Esophagus squamous epithelium (tissue), 5 donors: Measurements from ENCODE around the gene SECISBP2. TPM values are rescaled to one million over a fixed set of nuclear protein-coding genes. Genes with fewer than 3 reads are reported as not detected.
"Not testable (repeated sequence)": the region's sequence is repeated elsewhere in the genome, so short reads cannot be mapped to it uniquely, and the experiment has no call there.

ENCODE experiments used
- DNase-seq: peaks from one replicate; lab custom pipeline; 2025; lab: John Stamatoyannopoulos, UW
- H3K27ac ChIP-seq, 4 donors: fragments of 200-600 bp; sonication (generic); one replicate each; pipeline ENCODE4 v1.5.1; 2016 to 2019; ENCODE audit warnings: mild to moderate bottlenecking in 1 of 4
- H3K27me3 ChIP-seq, 4 donors: fragments of 200-600 bp; sonication (generic); 1 replicate in 3 of 4; 2 replicates in 1 of 4; pipeline versions ENCODE4 v1.5.1 to v1.6.0; 2017 to 2021; ENCODE audit warnings: antibody characterized with exemption in 1 of 4
- H3K36me3 ChIP-seq, 3 donors: fragments of 200-600 bp; sonication (generic); one replicate each; pipeline ENCODE4 v1.5.1; 2016 to 2019
- H3K4me1 ChIP-seq, 3 donors: fragments of 200-600 bp; sonication (generic); one replicate each; pipeline ENCODE4 v1.5.1; 2017 to 2019
- H3K4me3 ChIP-seq, 4 donors: fragments of 200-600 bp; sonication (generic); 1 replicate in 3 of 4; 2 replicates in 1 of 4; pipeline ENCODE4 v1.5.1; 2016 to 2019; ENCODE audit warnings: mild to moderate bottlenecking in 2 of 4, moderate library complexity in 1 of 4
- H3K9me3 ChIP-seq, 3 donors: fragments of 200-600 bp; sonication (generic); one replicate each; pipeline ENCODE4 v1.5.1; 2016 to 2019
- POLR2A ChIP-seq, 4 donors: fragments of 450-650 bp; IDR thresholded peaks; one replicate each; pipeline ENCODE4 v1.6.1; 2017; ENCODE audit warnings: antibody characterized with exemption in 4 of 4, mild to moderate bottlenecking in 4 of 4, moderate library complexity in 3 of 4
- WGBS, 2 donors: methylation state at CpG; one replicate each; pipeline ENCODE4 v1.1.5; 2018; 5-methylcytosine and 5-hydroxymethylcytosine counted together
- intact Hi-C: fragments of 100-400 bp; cut with DNase I; formaldehyde crosslinking; loops from one replicate; pipeline ENCODE4 v1.15.0; 2022
- total RNA-seq, 4 donors: library from RNA; depleted of rRNA; stranded (reverse); fragments of >200 nt; gene quantifications; one replicate each; pipeline ENCODE4 v1.1.0, GENCODE V29; 2016
- TF ChIP-seq, protein P1 (sequence below), 6 experiments: fragments of 450-650 bp in 4 of 6; fragments of 200-600 bp in 2 of 6; sonication (generic) in 2 of 6; IDR thresholded peaks; one replicate each; pipeline ENCODE4 v1.5.1; 2016 to 2019; ENCODE audit warnings: antibody characterized with exemption in 6 of 6, mild to moderate bottlenecking in 4 of 6, moderate library complexity in 4 of 6
- donor health status: DM: yes; HTN: yes; CAD: no.

The SECISBP2 gene, protein sequence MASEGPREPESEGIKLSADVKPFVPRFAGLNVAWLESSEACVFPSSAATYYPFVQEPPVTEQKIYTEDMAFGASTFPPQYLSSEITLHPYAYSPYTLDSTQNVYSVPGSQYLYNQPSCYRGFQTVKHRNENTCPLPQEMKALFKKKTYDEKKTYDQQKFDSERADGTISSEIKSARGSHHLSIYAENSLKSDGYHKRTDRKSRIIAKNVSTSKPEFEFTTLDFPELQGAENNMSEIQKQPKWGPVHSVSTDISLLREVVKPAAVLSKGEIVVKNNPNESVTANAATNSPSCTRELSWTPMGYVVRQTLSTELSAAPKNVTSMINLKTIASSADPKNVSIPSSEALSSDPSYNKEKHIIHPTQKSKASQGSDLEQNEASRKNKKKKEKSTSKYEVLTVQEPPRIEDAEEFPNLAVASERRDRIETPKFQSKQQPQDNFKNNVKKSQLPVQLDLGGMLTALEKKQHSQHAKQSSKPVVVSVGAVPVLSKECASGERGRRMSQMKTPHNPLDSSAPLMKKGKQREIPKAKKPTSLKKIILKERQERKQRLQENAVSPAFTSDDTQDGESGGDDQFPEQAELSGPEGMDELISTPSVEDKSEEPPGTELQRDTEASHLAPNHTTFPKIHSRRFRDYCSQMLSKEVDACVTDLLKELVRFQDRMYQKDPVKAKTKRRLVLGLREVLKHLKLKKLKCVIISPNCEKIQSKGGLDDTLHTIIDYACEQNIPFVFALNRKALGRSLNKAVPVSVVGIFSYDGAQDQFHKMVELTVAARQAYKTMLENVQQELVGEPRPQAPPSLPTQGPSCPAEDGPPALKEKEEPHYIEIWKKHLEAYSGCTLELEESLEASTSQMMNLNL
- total RNA-seq, result 10 to 100 TPM; 23.1 to 50.9 (median 27.7) TPM

DNA sequence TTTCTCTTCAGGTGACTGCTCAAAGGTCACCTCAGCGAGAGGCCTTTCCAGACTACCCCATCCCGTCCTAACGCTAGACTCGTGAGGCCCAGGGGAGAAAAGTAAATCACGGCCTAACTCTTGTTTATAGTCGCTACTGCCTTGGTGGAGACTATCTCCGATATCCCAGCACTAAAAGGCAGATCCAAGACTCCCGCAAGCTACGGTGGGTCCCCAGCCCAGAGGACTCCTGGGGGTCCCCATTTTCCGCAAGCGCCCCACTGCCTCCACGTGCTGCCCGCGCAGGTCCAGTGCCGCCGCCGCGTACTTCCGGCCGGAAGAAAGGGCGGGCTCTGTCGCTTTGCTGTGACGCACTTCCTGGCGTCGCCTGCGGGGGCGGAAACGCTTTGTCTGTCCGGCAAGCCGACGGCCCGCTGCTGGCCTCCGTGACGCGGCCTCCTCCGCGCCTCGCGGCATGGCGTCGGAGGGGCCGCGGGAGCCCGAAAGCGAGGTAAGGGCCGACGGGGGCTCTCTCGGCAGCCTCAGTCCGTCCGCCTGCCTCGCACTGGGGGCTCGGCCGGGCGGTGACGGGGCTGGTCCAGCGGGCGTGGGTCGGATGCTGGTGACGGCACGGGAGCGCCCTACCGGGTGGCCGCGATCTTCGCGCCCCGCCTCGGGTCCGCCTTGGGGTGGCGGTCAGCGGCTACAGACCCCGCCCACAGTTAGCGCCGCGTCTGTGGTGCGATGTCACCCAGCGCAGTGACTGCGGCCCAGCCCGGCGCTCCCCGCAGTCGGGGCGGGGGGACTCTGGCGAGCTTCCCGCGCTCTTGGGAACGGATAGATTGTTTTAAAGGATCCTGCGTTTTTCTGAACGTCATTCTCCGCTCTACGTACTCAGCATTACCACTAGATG, at the start of gene SECISBP2:
Gene SECISBP2, plus strand, starts transcription at position 378 of the 892 bp plus-strand sequence. Its CDS starts 77 bp downstream, at position 455.
- Histone ChIP-seq H3K27me3 (no peaks in the 10 kb centered on the region), H3K27ac (peak within 1 kb of the TSS; percentile 95 to 100 (median 98)), H3K4me3 (peak within 1 kb of the TSS; percentile 53 to 94 (median 72)), H3K36me3 (peaks cover 0 to 10% (median 0%) of the 10 kb centered on the region in 3 donors), H3K9me3 (no peaks in the 10 kb centered on the region), H3K4me1 (peaks cover 15 to 66% (median 16%) of the 10 kb centered on the region in 3 donors)
- intact Hi-C loops, result no loop called here
- TF ChIP-seq, protein P1, sequence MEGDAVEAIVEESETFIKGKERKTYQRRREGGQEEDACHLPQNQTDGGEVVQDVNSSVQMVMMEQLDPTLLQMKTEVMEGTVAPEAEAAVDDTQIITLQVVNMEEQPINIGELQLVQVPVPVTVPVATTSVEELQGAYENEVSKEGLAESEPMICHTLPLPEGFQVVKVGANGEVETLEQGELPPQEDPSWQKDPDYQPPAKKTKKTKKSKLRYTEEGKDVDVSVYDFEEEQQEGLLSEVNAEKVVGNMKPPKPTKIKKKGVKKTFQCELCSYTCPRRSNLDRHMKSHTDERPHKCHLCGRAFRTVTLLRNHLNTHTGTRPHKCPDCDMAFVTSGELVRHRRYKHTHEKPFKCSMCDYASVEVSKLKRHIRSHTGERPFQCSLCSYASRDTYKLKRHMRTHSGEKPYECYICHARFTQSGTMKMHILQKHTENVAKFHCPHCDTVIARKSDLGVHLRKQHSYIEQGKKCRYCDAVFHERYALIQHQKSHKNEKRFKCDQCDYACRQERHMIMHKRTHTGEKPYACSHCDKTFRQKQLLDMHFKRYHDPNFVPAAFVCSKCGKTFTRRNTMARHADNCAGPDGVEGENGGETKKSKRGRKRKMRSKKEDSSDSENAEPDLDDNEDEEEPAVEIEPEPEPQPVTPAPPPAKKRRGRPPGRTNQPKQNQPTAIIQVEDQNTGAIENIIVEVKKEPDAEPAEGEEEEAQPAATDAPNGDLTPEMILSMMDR (IDR thresholded peaks at IDR 0.05), result peak in 5 of 6 experiments; percentile 61 to 78 (median 73)
- peak in 3 of 4 donors; percentile 95 to 98 (median 97) for TF ChIP-seq POLR2A (IDR thresholded peaks at IDR 0.05)
- peak; percentile 75 for DNase-seq
- 0 to 1% methylated on average over 14 to 33 of the region's 91 CpGs for WGBS, 2 donors

DNA sequence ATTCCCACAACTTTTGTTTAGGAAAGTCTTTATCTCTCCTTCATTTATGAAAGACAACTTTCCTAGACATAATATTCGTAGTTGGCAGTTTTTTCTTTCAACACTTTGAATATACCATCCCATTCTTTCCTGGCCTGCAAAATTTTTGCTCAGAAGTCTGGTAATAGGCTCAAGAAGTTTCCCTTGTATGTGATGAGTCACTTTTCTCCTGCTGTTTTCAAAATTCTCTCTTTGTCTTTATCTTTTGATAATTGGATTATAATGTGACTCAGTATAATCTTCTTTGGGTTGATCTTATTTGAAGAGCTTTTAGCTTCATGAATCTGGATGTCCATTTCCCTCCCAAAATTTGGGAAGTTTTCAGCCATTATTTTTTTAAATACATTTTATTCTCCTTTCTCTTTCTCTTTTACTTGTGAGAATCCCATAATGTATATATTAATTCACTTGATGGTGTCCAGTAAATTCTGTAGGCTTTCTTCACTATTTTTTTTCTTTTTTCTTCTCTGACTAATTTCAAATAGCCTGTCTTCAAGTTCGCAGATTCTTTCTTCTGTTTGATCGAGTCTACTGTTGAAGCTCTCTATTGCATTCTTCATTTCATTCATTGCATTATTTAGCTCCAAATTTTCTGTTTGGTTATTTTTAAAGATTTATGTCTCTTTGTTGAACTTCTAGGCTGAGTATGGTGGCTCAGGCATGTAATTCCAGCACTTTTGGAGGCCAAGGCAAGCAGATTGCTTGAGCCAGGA, 44.6 kb upstream of the SECISBP2 start:
- DNase-seq, result no peak
- Histone ChIP-seq H3K4me1 (peaks cover 0 to 9% (median 4%) of the 10 kb centered on the region in 3 donors), H3K4me3 (no peak overlapping the region), H3K9me3 (peaks cover 0 to 23% (median 11%) of the 10 kb centered on the region in 3 donors), H3K36me3 (no peaks in the 10 kb centered on the region), H3K27ac (no peak overlapping the region), H3K27me3 (no peaks in the 10 kb centered on the region)
- TF ChIP-seq POLR2A (IDR thresholded peaks at IDR 0.05), result no peak
- TF ChIP-seq, protein P1 (IDR thresholded peaks at IDR 0.05), result no peak
- WGBS, 2 donors, result 69 to 86% methylated on average over 3 of the region's 3 CpGs
- intact Hi-C loops, result loop anchor here (10.0 kb wide), 1 partner anchor 269 kb away; no protein-coding TSS in a partner anchor

DNA sequence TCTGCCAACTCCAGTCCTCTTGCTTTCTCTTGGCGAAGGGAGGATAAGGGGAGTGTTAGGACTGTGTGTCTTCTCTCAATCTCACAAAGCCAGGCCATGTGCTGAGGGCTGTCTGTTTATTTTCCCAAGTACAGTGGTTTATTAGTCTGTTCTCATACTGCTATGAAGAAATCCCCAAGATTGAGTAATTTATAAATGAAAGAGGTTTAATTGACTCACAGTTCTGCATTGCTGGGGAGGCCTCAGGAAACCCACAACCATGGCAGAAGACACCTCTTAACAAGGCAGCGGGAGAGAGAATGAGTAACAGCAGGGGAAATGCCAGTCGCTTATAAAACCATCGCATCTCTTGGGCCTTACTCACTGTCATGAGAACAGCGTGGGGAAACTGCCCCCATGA, 43.5 kb upstream of the SECISBP2 start:
- WGBS, 2 donors, result 42 to 63% methylated on average over 5 of the region's 5 CpGs
- no peaks in the 10 kb centered on the region for H3K36me3 ChIP-seq
- no peaks in the 10 kb centered on the region for H3K27me3 ChIP-seq
- H3K27ac ChIP-seq, result no peak overlapping the region
- DNase-seq, result no peak
- H3K9me3 ChIP-seq, result peaks cover 0 to 23% (median 11%) of the 10 kb centered on the region in 3 donors
- H3K4me1 ChIP-seq, result peaks cover 0 to 12% (median 4%) of the 10 kb centered on the region in 3 donors
- H3K4me3 ChIP-seq, result no peak overlapping the region
- intact Hi-C loops, result loop anchor here (10.0 kb wide), 1 partner anchor 270 kb away; no protein-coding TSS in a partner anchor
- TF ChIP-seq POLR2A (IDR thresholded peaks at IDR 0.05), result no peak
- TF ChIP-seq, protein P1 (IDR thresholded peaks at IDR 0.05), result no peak

DNA sequence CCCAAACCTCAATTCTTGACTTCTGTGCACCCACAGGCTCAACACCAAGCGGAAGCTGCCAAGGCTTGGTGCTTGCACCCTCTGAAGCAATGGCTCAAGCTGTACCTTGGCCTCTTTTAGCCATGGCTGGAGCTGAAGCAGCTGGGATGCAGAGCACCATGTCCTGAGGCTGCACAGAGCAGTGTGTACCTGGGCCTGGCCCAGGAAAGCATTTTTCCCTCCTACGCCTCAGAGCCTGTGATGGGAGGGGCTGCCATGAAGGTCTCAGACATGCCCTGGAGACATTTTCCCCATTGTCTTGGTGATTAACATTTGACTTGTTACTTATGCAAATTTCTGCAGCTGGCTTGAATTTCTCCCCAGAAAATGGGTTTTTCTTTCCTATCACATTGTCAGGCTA, 42.3 kb upstream of the SECISBP2 start:
- intact Hi-C loops, result loop anchor here (10.0 kb wide), 1 partner anchor 271 kb away; no protein-coding TSS in a partner anchor
- H3K4me1 ChIP-seq, result peaks cover 0 to 12% (median 4%) of the 10 kb centered on the region in 3 donors
- H3K9me3 ChIP-seq, result peaks cover 0 to 23% (median 11%) of the 10 kb centered on the region in 3 donors
- H3K27me3 ChIP-seq, H3K36me3 ChIP-seq, DNase-seq, H3K27ac ChIP-seq, H3K4me3 ChIP-seq: not testable (repeated sequence)
- 65 to 83% methylated on average over 2 of the region's 2 CpGs for WGBS, 2 donors
